NCI-H1092 (cell line): Measurements from ENCODE around the gene LMOD3.

Source experiments
- DNase-seq: peaks from one replicate; lab custom pipeline; 2025; lab: John Stamatoyannopoulos, UW

LMOD3 gene

GRCh38 chr3:69091389-69092029 is 30.9 kb downstream of the LMOD3 start:
- DNase-seq: no peak

DNA sequence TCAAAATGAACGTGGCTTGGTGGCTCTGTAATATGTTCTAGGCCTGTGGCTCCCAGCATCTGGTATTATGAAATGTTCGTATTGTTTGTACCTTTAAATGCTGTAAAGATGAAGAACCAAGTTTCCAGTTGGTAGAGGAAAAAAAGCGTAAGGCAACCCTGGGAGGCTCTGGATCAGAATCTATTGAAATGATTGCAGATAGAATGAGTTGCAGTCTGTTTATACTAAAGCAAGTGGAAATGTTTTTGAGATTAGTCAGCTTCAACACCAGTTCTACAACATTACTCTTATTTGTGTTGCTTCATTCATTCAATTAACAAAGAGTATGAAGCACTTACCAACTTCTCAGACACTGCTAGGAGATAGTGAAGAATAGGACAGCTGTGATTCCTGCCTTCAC is 32.4 kb downstream of the LMOD3 start:
- DNase-seq: no peak

GRCh38 chr3:69088063-69088462 is 34.3 kb downstream of the LMOD3 start:
- no peak for DNase-seq

- no peak for DNase-seq
These were observed 35.2 kb downstream of the LMOD3 start for GRCh38 chr3:69087030-69087791.

DNA sequence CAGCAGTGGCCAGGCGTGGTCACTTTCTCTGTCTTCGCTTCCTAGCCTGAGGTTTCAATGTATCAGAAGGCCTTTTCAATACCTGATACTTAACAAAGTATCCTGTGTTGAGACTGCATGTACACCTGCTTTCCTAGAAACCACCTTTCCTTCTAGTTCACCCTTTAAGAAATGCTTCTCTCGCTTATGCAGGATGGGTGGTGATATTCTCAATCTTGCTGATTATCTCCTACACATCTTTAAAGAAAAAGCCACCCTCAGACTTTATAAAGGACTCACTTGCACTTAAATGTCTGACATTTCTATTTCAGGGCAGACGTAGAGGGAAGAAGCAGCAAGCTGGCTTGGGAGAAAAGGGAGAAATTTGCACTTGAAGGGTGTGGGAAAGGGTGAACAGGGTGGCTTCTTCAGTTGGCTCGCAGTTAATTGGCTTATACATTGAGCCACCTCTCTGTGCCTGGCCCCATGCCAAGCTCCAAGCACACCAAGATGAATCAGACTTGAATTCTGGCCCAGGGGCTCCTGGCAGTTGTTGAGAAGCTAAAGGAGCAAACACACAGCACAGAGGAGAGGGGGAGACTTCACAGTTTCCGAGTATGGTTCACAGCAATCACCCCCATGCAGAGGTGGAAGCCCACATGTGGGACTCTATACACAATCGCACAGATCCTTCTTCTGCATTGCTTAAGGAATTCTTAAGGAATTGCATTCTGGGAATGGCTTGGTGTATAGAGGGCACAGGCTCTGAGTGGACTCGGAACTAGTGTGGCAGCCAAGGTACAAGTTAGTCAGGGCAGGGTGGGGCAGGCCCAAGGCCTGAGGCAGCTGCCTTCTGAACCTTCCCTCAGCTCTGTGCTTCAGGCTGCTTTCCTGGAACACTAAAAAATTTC is 36.3 kb downstream of the LMOD3 start:
- peak; percentile 16 for DNase-seq

DNA sequence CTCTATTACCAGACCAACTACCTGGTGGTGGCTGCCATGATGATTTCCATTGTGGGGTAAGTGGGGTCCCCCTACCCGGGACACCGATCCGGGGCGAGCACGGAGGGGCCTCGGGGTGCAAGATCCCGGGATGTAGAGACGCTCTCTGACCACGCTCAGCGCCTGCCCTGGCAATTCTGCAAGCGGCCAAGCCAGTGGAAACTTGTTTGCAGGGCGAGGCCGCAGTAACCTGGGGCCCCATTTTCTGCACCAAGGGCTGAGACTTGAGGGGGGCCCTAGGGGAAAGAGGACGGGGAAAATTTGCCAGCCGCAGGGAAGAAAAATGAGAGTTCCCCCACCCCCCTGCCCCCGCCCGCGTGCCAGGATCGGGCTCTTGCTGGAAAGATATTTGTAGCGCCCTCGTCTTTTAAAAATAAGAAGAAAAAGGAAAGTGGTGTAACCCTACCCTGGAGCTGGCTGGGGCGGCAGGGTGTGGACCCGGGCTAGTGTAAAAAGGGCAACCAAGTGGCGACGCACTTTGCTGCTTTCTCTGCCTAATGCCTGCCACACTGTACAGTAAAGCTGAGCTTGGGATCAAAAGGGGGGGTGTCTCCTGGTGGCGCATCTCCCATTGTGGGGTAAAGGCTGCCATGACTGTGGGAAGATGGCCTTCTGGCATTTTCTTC is 37.1 kb downstream of the LMOD3 start:
- no peak for DNase-seq

DNA sequence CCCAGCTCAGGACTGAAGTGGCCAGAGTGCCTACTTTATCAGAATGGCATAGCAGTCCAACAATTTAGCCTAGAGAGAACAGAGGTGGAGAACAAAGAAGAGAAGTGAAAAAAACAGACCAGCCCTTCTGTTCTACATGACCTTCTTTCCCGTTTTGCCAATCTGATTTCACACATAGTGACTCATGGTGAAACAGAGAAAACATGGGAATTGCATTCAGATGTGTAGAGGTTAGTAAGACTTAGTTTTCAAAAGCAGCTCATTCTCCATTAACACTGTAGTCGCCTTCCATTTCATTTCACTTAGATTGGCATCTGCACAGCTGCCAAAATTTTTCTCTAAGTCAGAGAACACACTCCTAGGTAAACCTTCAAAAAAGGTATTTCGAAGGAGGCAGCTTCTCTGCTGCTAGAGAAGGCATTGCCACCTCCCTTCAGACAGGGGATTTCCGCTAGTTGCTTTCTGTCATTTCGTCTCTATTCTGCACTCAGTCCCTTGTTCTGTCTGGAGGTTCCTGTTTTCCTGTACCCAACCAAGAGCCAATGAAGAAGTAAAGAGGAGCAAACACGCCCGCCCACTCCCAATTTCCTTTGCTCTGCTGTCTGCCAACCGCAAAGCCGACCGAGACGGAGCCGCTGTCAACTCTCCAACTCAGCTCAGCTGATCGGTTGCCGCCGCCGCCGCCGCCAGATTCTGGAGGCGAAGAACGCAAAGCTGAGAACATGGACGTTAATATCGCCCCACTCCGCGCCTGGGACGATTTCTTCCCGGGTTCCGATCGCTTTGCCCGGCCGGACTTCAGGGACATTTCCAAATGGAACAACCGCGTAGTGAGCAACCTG is 37.8 kb downstream of the LMOD3 start, which contains the start of gene ARL6IP5:
Gene ARL6IP5 (plus strand): TSS at position 612 of the 842 bp plus-strand sequence. CDS start 111 bp downstream, at position 723.
- peak; percentile 56 for DNase-seq

DNA sequence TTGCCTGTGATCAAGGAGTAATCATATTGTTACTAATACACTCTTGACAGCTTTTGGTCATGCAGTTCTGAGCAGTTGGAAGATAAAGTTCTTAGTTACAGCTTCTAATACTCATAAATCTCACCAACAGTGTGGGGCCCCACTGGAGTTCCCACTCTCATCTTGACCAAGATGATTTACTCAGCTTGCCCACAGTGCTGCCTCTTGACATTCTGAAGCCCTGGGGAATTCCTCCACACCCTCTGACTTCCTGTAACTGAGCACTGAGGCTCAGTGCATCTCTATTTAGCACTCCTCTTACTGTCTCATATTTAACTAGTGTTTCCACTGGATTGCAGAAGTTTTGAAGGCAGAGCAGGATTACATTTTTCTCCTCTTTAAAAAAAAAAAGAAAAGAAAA is 39.6 kb downstream of the LMOD3 start:
- DNase-seq: no peak

DNA sequence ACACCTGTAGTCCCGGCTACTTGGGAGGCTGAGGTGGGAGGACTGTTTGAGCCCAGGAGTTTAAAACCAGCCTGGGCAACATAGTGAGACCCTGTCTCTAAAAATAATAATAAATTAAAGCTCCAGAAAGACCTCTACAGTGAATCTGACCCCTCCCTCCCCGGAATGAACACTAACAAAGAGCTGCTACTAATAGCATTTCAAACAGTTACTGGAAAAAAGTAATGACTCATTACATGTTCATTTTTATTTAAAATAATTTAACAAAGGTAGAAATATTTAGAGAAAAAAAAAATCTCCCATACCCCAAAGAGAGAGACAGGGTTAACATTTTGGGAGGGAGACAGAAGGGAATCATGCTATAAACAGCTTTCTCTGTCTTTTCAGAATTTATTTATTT is 40.0 kb downstream of the LMOD3 start:
- DNase-seq: no peak

GRCh38 chr3:69081583-69082262 is 40.7 kb downstream of the LMOD3 start:
- DNase-seq: no peak

DNA sequence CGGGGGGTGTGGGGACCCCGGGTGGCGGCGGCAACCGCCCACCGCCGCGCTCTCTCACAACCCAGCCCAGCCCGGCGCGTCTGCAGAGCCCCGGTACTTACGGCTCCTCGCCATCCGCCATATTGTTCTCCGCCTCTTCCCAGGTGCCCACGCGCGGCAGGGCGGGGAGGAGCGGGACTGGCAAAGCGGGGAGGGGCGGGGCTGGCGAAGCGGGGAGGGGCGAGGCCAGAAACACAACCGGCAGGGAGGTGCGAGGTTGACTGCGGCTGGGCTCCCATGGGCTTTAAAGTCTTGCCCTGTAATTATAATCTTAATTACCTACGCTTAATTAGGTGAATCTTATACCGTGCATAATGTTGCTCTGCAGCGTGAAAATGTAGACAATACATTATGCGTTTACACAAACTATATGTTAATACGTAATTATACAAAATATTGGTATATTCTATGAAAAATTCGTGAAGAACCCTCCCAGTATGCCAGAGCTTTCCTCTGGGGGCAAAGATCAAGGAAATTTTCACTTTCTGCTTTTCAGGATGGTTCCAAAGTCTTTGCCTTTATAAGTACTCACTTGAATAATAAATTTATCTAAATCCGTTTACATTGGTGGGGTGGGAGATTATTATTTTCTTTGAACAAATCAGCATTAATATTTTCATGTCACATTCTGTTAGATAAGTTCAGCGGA is 42.0 kb downstream of the LMOD3 start, which contains the start of gene UBA3:
Gene UBA3 (minus strand): TSS at position 133 of the 688 bp plus-strand sequence. CDS start 12 bp downstream, at position 121.
- peak; percentile 74 for DNase-seq

DNA sequence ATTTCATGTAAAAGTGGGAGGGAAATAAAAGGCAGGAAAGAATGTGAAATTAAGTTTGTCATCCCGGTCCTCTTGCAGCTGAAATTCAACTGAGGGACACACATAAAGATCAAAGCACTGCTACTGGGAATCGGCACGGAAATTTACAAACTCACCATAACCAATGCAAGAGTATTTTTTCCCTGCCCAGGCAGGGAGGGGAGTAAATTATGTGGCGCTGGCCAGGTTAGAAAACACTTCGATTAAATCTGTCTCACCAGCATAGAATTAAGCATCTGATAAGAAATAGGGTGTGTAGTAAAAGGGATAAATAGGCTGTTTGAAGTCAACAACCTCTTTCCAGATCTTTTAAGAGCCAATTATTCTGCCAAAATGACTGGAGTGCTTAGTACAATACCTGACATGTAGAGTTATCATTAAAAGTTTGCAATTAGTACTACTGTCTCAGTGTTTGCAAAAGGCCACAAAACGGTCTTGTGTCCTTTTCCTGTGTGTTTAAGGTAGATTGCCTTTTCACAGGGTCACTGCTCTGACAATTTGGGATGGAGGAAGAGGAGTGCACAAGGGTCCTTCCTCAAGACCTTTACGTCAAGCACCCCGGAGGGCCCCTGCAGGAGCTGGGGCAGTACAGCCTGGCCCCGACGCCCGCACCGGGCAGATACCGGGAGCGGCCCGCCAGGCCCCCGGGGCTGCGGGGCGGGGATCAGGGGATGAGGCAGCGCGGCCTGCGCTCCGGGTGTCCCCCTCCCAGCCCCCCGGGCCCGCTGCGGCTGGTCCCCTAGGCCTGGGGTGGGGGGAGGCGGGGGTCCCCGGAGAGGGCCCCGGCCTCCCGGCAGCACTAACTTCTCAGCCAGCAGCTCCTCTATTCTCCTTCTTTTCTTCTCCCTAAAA is 42.9 kb downstream of the LMOD3 start:
- DNase-seq: no peak

DNA sequence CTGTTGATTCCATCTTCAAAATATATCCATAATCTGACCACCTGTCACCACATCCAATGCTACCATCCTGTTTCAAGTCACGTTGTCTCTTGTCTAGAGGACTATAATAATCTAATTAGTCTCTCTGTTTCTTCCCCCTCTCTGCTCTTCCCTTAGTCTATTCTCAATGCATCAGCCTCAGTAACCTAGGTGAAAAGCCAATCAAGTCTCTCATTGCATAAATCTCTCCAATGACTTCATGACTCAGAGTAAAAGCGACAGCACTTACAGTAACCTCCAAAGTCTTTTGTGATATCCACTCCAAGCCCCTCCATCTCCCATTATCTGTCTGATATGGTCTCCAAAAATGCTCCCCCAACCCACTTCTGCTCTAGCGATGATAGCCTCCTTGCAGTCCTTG is 49.5 kb downstream of the LMOD3 start:
- DNase-seq: no peak

- no peak for DNase-seq
These were observed 56.3 kb downstream of the LMOD3 start for GRCh38 chr3:69066121-69066520.

- DNase-seq: no peak
These were observed 57.0 kb downstream of the LMOD3 start for GRCh38 chr3:69065318-69065964.

GRCh38 chr3:69063636-69064035 is 58.8 kb downstream of the LMOD3 start:
- DNase-seq: no peak

- no peak for DNase-seq
These were observed 62.7 kb downstream of the LMOD3 start for GRCh38 chr3:69059688-69060087.

DNA sequence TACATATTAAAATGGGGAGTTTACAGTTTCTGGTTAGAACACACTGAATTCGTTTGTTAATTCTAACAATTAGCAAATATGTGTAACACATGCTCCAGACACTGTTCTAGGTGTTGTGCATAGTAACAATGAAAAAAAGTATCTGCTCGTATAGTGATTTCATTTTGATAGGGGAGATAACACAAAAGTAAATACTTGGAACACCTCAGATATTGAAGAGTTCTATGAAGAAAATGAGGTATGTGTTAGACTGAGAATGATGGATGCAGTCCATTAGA is 63.5 kb downstream of the LMOD3 start:
- DNase-seq: no peak
